DND-41 (cell line): ENCODE data around the gene FIG4.

ENCODE experiments used
- CTCF ChIP-seq: IDR thresholded peaks from 2 replicates; pipeline ENCODE4 v1.5.1; 2012; ENCODE audit warnings: borderline replicate concordance, low read length, moderate library complexity, mild to moderate bottlenecking; ENCODE audit not compliant: poor library complexity, severe bottlenecking; ENCODE audit errors: extremely low read depth
- EZH2 ChIP-seq: IDR thresholded peaks from 3 replicates; pipeline ENCODE4 v1.6.1; 2012; ENCODE audit warnings: borderline replicate concordance, low read depth, mild to moderate bottlenecking, moderate library complexity, low read length, inconsistent platforms; ENCODE audit not compliant: severe bottlenecking

- TF ChIP-seq CTCF (no peak), EZH2 (no peak)
Observed at GRCh38 chr6:109865968-109866367, 174.9 kb downstream of the FIG4 start.
